GM19239 (cell line): ENCODE measurements around the gene IL4.
A peak's percentile ranks its signal among the peaks of the same experiment; 100 is the strongest.

ENCODE experiments used
- DNase-seq: peaks from one replicate; pipeline ENCODE4 v3.0.0; 2011; ENCODE audit warnings: low spot score; ENCODE audit not compliant: insufficient read length
- FAIRE-seq: peaks from 2 replicates; lab custom pipeline; 2011; peaks lifted over from hg19 to GRCh38; lab: Jason Lieb, UNC

Gene IL4

GRCh38 chr5:132669966-132670882 is 3.6 kb upstream of the IL4 start:
- DNase-seq (no peak), FAIRE-seq (no peak)

DNA sequence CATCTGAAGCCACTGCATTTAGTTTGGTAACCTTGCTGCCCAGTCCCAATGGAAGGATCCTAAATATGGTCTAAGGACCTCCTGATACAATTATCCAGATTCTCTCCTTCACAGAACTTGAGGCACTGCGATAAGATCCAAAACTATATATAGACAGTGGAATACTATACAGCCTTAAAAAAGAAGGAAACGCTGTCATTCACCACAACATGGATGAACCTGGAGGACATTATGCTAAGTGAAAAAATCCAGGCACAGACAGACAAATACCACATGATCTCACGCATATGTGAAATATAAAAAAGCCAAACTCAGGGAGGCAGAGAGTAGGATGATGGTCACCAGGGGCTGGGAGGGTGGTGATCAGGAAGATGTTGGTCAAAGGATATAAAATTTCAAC is 2.8 kb upstream of the IL4 start:
- no peak for FAIRE-seq
- DNase-seq = no peak

DNA sequence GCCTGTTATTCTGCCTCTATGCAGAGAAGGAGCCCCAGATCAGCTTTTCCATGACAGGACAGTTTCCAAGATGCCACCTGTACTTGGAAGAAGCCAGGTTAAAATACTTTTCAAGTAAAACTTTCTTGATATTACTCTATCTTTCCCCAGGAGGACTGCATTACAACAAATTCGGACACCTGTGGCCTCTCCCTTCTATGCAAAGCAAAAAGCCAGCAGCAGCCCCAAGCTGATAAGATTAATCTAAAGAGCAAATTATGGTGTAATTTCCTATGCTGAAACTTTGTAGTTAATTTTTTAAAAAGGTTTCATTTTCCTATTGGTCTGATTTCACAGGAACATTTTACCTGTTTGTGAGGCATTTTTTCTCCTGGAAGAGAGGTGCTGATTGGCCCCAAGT is 301 bp upstream of the IL4 start:
- DNase-seq (no peak), FAIRE-seq (no peak)

DNA sequence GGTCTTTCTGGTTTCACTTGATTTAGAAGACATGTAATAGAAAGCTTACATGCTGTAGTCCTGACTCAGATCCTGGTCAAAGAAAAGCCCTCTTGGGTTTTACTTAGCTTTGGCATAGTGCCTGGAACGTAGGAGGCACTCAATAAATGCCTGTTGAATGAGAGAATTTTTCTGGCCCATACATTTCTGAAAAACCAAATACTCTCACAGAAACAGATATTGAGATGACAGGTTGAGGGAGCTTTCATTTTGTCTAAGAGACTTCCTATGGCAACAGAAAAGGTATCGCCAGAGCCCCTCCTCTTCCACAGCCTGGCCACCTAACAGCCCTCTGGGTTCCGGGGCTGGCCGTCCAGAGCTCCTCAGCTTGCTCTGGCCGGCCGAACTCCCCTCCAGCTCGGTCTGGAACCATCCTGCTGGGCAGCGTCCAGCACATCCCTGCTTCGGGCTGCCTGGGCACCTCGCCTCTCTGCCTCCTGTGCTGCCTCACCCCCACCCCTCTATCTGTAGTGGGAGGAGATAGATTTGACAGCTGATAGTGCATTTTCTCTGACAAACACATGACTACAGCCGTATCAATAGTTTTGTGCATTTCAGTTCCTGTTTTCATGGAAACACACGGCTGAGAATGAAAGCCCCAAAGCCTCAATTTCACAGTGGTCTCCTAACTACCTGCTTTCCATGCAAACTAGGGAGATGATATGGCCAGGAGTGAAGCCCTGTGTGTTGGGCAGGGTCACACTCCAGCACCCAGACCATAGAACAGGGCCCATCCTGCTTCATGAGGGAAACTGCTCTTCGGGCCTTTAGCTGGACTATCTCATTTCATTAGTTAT is 1.1 kb downstream of the IL4 start:
- FAIRE-seq (peak; percentile 87), DNase-seq (peak; percentile 55)

DNA sequence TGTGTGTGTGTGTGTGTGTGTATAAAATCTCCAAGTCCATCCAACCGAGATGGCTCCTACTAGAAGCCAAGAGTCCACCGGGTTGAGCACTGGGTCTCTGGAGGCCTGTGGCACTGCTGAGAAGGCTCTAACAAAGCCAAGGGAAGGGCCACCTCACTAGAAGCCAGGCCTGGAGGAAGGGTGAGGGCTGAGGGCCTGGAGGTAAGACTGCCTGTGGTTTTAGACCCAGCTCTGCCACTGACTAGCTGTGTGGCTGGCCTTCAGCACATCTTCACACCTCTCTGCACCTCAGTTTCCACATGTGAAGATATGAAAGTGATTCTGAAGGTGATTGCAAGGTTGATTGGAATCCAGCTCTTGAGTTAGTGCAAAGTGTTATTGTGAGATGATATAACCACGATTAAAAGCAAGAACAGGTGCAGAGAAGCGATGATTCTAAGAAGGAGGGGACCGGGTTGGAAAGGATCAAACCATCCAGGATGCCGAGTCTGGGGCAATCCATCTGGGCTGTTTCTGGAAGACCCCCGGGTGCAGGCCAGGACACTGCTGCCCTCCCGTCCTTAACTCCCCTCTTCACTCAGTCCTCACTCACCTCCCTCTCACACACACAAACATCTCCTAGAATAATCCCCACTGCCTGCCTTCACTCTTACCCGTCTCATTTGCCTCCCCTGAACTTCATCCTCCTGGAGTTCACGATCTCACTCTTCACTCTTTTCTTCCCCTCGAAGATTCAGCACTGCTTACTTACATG is 2.3 kb downstream of the IL4 start:
- FAIRE-seq (peak; percentile 76), DNase-seq (no peak)

DNA sequence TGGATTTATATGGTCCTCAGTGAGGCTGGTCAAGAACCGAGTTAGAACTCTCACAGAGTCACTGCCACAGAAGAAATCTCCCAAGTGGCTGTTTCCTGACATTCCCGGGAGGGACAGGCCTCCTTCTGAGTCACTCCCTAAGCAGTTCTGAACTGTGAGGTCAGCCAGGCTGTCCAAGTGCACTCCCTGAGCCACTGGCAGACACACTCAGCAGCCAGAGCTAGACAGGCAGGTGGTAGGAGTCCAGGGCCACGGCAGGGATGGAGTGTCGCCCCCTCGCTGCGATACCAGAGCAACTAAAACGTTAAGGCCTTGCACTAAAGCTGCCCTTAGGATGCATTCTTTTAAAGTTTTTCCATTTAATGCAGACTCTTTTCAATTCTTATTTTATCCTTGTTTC is 3.4 kb downstream of the IL4 start:
- FAIRE-seq (no peak), DNase-seq (no peak)

GRCh38 chr5:132677682-132678400 is 4.1 kb downstream of the IL4 start:
- DNase-seq = no peak
- no peak for FAIRE-seq

- FAIRE-seq (no peak), DNase-seq (no peak)
These were observed 4.9 kb downstream of the IL4 start for GRCh38 chr5:132678735-132679134.

DNA sequence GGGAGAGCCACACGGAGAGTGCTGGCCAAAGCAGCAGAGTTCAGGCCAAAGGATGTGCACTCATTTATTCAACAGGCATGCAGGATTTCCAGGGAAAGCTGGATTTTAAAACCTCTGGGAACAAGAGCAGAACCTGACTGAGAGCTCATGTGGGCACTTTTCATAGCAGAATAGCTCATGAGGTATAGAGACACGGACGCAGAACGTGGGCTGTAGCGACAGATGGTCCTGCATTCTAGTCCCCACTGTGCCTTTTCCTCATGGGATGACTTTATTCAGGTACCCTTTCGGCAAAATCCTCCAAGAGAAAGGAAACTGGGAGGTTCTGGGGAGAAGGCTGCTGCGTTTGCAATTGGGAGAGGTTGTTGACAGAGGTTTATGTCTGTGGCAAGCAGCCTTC is 5.4 kb downstream of the IL4 start:
- DNase-seq = no peak
- FAIRE-seq = no peak

DNA sequence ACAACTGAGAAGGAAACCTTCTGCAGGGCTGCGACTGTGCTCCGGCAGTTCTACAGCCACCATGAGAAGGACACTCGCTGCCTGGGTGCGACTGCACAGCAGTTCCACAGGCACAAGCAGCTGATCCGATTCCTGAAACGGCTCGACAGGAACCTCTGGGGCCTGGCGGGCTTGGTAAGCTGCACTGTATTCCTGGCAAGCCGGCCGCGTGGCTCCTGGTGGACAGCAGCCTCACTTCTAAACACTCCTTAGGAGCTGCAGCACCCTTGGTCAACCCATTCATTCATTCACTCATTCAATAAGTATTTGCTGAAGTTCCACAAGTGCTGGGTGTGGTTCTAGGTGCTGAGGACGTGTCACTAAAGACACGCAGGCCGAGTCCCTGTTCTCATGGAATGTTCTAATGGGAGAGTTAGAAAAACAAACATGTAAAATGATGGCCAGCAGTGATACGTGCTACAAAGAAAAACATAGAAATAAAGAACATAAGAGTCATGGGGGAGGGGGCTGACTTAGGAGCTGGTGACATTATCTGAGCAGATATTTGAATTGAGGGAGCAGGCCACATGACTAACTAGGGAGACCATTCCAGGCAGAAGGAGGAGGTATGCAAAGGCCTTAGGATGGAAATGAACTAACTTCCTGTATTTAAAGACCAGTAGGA is 6.1 kb downstream of the IL4 start:
- FAIRE-seq (no peak), DNase-seq (no peak)

DNA sequence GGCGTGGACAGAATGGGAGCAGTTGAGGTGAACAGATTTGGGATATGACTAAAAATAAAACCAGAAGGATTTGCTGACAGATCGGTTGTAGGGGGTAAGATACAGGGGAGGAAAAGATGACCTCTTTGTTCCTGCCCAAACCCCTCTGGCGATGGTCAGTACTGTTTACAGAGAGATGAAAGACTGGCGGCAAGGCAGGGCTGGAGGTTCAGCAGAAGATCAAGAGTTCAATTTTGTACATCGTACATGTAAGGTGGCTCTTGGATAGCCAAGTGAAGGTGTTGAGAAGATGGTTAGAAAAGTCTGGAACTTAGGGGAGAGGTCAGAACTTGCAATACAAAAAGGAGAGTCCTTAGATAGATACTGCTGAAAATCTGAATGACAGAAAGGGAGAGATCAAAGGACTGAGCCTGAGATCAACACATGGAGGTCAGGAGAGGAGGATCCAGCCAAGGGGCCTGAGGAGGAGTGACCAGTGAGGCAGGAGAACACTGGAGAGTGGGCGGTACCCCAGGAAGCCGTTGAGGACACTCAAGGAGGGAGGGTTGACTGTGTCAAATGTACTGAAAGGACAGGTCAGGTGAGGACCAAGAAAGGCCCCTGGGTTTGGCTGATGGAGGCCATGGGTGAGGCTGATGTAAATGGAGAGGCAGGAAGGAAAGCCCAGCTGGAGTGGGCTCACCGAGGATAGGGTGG is 7.1 kb downstream of the IL4 start:
- FAIRE-seq (no peak), DNase-seq (no peak)

DNA sequence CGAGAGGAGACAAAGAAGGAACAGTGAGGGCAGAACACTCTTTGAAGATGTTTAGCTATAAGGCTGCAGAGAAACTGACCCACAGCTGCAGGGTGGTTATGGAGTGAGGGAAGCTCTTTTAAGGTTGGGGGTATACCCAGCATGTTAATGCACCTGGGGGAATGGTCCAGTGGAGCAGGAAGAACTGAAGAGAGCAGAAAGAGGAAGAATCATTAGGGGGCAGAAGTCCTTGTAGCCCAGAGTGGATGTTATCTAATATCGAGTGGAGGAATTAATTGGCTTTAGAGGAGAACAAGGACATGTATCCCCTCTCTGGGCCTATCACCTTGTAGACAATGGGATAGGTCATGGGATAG is 7.7 kb downstream of the IL4 start:
- FAIRE-seq (no peak), DNase-seq (no peak)

DNA sequence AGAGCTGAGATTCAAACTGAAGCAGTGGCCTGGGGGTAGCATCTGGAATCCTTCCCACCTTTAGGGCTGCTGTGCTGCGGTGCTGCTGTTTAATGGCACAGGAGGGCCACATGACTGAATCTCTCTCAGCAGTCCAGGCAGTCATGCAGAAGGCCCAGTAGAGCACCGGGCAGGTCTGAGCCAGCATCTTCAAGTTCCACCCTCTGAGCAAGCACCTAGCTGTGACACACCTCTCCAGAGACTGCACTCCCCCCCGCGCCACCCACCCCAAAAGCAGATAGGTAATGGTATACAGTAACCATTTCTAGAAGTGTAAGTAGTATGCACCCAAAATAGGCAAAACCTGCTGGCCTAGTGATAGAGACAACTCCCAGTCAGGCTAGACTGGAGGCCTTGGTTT is 8.2 kb downstream of the IL4 start:
- no peak for FAIRE-seq

DNA sequence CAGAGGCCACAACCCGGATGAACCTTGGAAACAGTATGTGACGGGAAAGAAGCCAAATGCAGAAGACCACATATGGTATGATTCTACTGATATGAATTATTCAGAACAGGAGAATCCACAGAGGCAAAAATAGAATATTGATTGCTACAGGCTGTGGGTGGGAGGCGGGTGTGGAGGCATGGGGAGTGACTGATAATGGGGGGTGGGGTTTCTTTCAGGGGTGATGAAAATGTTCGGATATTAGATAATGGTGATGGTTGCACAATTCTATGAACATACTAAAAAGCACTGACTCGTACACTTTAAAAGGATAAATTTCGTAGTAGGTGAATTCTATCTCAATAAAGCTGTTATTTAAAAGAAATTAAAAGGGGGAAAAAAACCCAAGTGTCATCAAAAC is 10.7 kb downstream of the IL4 start:
- DNase-seq (no peak), FAIRE-seq (no peak)

More for the DNA sequence above, 8.2 kb downstream of the IL4 start:
- DNase-seq = no peak

DNA sequence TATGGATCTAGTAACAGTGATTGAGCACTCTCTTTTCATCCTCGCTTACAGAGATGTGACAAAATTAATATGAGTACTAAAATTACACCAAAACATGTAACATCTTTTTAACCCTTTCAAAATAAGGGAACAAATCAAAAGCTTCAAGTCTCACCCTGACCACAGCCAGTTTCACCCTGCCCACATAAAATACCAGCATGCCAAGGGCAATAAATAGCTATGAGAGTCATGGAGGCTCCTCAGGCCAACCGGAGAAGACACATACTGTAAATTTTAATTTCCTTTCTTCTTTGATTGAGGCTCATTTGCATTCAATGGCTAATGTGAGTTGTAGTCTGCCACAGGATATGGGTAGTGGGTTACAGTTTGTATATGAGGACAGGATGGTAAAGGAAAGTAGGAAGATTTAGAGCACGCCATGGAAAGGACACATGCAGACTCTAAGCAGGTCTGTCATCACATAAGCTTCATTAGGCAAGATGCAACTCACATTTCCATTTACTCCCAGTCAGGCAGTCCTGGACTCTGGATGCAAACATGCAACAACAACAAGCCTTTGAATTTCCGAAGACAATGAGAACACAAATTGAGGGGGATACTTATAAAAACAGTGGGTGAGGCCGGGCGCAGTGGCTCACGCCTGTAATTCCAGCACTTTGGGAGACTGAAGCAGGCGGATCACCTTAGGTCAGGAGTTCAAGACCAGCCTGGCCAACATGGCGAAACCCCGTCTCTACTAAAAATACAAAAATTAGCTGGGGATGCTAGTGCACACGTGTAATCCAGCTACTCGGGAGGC is 11.3 kb downstream of the IL4 start:
- FAIRE-seq (peak; percentile 75), DNase-seq (no peak)

GRCh38 chr5:132686193-132686592 is 12.4 kb downstream of the IL4 start:
- FAIRE-seq (no peak), DNase-seq (no peak)

GRCh38 chr5:132687995-132688394 is 14.2 kb downstream of the IL4 start:
- DNase-seq = no peak
- peak; percentile 58 for FAIRE-seq
